ENCODE data around the gene TENM4.

DNA sequence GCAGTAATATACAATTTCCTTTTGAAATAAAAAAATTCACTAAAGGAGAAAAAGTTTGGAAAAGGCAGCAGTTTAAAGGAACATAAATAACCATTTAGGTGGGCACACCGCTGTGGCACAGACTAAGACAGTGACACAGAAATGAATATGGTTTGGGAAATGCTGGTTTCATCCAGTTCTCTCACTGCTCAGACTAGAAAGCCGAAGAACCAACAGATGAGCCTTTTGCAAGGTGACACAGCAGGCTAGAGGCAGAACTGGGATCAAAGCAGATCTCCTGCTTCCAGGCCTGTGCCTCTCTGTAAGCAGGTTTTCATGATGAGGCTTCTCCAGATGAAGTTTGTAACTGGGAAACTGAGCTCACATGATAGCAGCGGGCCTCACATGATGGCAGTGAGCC lies 486.1 kb downstream of the TENM4 start:
- TF ChIP-seq, protein P1, sequence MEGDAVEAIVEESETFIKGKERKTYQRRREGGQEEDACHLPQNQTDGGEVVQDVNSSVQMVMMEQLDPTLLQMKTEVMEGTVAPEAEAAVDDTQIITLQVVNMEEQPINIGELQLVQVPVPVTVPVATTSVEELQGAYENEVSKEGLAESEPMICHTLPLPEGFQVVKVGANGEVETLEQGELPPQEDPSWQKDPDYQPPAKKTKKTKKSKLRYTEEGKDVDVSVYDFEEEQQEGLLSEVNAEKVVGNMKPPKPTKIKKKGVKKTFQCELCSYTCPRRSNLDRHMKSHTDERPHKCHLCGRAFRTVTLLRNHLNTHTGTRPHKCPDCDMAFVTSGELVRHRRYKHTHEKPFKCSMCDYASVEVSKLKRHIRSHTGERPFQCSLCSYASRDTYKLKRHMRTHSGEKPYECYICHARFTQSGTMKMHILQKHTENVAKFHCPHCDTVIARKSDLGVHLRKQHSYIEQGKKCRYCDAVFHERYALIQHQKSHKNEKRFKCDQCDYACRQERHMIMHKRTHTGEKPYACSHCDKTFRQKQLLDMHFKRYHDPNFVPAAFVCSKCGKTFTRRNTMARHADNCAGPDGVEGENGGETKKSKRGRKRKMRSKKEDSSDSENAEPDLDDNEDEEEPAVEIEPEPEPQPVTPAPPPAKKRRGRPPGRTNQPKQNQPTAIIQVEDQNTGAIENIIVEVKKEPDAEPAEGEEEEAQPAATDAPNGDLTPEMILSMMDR (IDR thresholded peaks at IDR 0.05): no peak
- no peak for TF ChIP-seq POLR2A (IDR thresholded peaks at IDR 0.05)
